Hepatocyte (in vitro differentiated cells): Measurements from ENCODE around the gene CRYM.

ENCODE experiments used
- CTCF ChIP-seq: fragments of 200-600 bp; sonication (generic); IDR thresholded peaks from 2 replicates; pipeline ENCODE4 v1.5.1; 2016; ENCODE audit warnings: antibody characterized with exemption, mild to moderate bottlenecking; ENCODE audit not compliant: poor library complexity
- EZH2 ChIP-seq: fragments of 200-600 bp; sonication (generic); IDR thresholded peaks from 2 replicates; pipeline ENCODE4 v1.6.1; 2016; ENCODE audit warnings: antibody characterized with exemption, mild to moderate bottlenecking, borderline replicate concordance
- EZH2phosphoT487 ChIP-seq: fragments of 200-600 bp; sonication (generic); IDR thresholded peaks from one replicate; pipeline ENCODE4 v1.6.1; 2018; ENCODE audit warnings: antibody characterized with exemption, mild to moderate bottlenecking, low read depth, moderate library complexity; ENCODE audit not compliant: unreplicated experiment, severe bottlenecking

DNA sequence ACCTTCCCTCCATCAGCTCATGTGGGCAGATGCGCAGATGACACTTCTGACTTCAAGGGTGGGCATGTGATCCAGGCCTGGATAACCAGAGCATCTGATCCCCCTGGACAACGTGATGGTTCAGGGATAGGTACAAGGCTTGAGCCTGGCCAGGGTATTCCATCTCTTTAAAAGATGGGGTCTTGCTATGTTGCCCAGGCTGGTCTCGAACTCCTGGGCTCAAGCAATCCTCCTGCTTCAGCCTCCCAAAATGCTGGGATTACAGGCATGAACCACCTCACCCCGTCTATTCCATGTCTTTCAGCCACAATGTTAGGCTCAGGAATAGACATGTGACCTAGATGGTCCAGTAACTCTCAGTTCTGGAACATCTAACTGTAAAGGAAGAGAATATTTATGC lies 20.8 kb downstream of the CRYM start:
- TF ChIP-seq CTCF (no peak), EZH2 (no peak), EZH2phosphoT487 (no peak)
